ENCODE results near the gene FMO3.

The FMO3 gene

DNA sequence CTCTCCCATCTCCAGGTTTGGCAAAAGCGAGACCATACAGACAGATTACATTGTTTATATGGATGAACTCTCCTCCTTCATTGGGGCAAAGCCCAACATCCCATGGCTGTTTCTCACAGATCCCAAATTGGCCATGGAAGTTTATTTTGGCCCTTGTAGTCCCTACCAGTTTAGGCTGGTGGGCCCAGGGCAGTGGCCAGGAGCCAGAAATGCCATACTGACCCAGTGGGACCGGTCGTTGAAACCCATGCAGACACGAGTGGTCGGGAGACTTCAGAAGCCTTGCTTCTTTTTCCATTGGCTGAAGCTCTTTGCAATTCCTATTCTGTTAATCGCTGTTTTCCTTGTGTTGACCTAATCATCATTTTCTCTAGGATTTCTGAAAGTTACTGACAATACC is 26.4 kb downstream of the FMO3 start:
- H3K23ac ChIP-seq (ENCODE audit: low read length), result no peak overlapping the region
- H4K5ac ChIP-seq (ENCODE audit: low read length), result no peak overlapping the region
- no peak overlapping the region for H4K8ac ChIP-seq (ENCODE audit: low read depth, low read length)
- H2BK15ac ChIP-seq (replicated peaks; ENCODE audit: low read depth), result no peak overlapping the region
- H3K36me3 ChIP-seq (ENCODE audit: control insufficient read depth, insufficient read depth, low read length), result no peaks in the 10 kb centered on the region
- H3K4me1 ChIP-seq (ENCODE audit: control insufficient read depth, low read depth, low read length), result no peaks in the 10 kb centered on the region
- no peak overlapping the region for H3K4ac ChIP-seq (ENCODE audit: low read depth, low read length)
- H3K56ac ChIP-seq (ENCODE audit: low read length), result no peak overlapping the region
- H3K4me3 ChIP-seq (ENCODE audit: low read length), result no peak overlapping the region
- no peak overlapping the region for H3K9ac ChIP-seq (ENCODE audit: low read length)
- H3K4me2 ChIP-seq (ENCODE audit: low read length), result no peak overlapping the region
- WGBS (ENCODE audit: extremely low coverage, insufficient coverage, low lambda C conversion rate), result no CpG with 5 or more reads among the region's 6 CpGs
- no peaks in the 10 kb centered on the region for H3K79me1 ChIP-seq (ENCODE audit: low read length)
- no peak overlapping the region for H3K18ac ChIP-seq (ENCODE audit: low read length)
- no peaks in the 10 kb centered on the region for H3K27me3 ChIP-seq (ENCODE audit: insufficient read depth, low read length, poor library complexity)
- H3K27ac ChIP-seq (ENCODE audit: low read depth, low read length), result no peak overlapping the region
- no peak overlapping the region for H2AK5ac ChIP-seq (ENCODE audit: low read length)
- no peak for DNase-seq
- H2BK5ac ChIP-seq (ENCODE audit: low read length), result no peak overlapping the region
- H2BK120ac ChIP-seq (ENCODE audit: low read depth, low read length), result no peak overlapping the region
- no peaks in the 10 kb centered on the region for H3K79me2 ChIP-seq (ENCODE audit: control insufficient read depth, insufficient read depth, low read length)

DNA sequence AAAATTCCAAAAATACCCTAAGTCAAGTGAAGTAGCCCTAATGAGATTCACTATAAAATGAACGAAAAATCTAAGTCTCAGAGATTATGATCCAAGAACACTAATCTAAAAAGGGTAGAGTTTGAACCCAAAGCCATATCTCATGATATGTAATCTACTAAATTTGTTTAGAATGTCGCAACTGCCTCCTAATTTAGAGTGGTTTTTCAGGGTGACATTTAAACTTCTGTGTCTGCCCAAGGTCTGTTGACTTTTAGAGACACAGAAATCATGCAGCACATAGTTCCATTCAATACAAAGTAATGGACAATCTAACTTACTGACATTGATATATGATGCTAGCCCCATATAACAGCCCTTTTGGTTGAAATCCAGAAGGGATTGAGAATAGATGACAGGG is 28.9 kb downstream of the FMO3 start:
- no CpG with 5 or more reads among the region's 2 CpGs for WGBS (ENCODE audit: extremely low coverage, insufficient coverage, low lambda C conversion rate)
- Histone ChIP-seq H2AK5ac (ENCODE audit: low read length) (no peak overlapping the region), H3K4ac (ENCODE audit: low read depth, low read length) (no peak overlapping the region), H3K56ac (ENCODE audit: low read length) (no peak overlapping the region), H4K8ac (ENCODE audit: low read depth, low read length) (no peak overlapping the region), H3K27me3 (ENCODE audit: insufficient read depth, low read length, poor library complexity) (no peaks in the 10 kb centered on the region), H2BK120ac (ENCODE audit: low read depth, low read length) (no peak overlapping the region), H2BK5ac (ENCODE audit: low read length) (no peak overlapping the region), H4K5ac (ENCODE audit: low read length) (no peak overlapping the region), H3K4me1 (ENCODE audit: control insufficient read depth, low read depth, low read length) (no peaks in the 10 kb centered on the region), H3K27ac (ENCODE audit: low read depth, low read length) (no peak overlapping the region), H3K79me2 (ENCODE audit: control insufficient read depth, insufficient read depth, low read length) (no peaks in the 10 kb centered on the region), H3K18ac (ENCODE audit: low read length) (no peak overlapping the region), H2BK15ac (replicated peaks; ENCODE audit: low read depth) (no peak overlapping the region), H3K23ac (ENCODE audit: low read length) (no peak overlapping the region), H3K4me2 (ENCODE audit: low read length) (no peak overlapping the region), H3K4me3 (ENCODE audit: low read length) (no peak overlapping the region), H3K79me1 (ENCODE audit: low read length) (no peaks in the 10 kb centered on the region), H3K9ac (ENCODE audit: low read length) (no peak overlapping the region), H3K36me3 (ENCODE audit: control insufficient read depth, insufficient read depth, low read length) (no peaks in the 10 kb centered on the region)
- no peak for DNase-seq

GRCh38 chr1:171122299-171122698 is 31.6 kb downstream of the FMO3 start:
- no peak overlapping the region for H3K56ac ChIP-seq (ENCODE audit: low read length)
- H3K9ac ChIP-seq (ENCODE audit: low read length), result no peak overlapping the region
- H3K4me2 ChIP-seq (ENCODE audit: low read length), result no peak overlapping the region
- H3K4me1 ChIP-seq (ENCODE audit: control insufficient read depth, low read depth, low read length), result no peaks in the 10 kb centered on the region
- H4K5ac ChIP-seq (ENCODE audit: low read length), result no peak overlapping the region
- no peaks in the 10 kb centered on the region for H3K36me3 ChIP-seq (ENCODE audit: control insufficient read depth, insufficient read depth, low read length)
- no peak overlapping the region for H3K4me3 ChIP-seq (ENCODE audit: low read length)
- DNase-seq, result no peak
- H2BK15ac ChIP-seq (replicated peaks; ENCODE audit: low read depth), result no peak overlapping the region
- no peak overlapping the region for H3K23ac ChIP-seq (ENCODE audit: low read length)
- no peak overlapping the region for H2AK5ac ChIP-seq (ENCODE audit: low read length)
- no peak overlapping the region for H2BK5ac ChIP-seq (ENCODE audit: low read length)
- H3K79me1 ChIP-seq (ENCODE audit: low read length), result no peaks in the 10 kb centered on the region
- no peak overlapping the region for H3K27ac ChIP-seq (ENCODE audit: low read depth, low read length)
- no peaks in the 10 kb centered on the region for H3K27me3 ChIP-seq (ENCODE audit: insufficient read depth, low read length, poor library complexity)
- H3K79me2 ChIP-seq (ENCODE audit: control insufficient read depth, insufficient read depth, low read length), result no peaks in the 10 kb centered on the region
- no peak overlapping the region for H3K18ac ChIP-seq (ENCODE audit: low read length)
- no peak overlapping the region for H4K8ac ChIP-seq (ENCODE audit: low read depth, low read length)
- no peak overlapping the region for H2BK120ac ChIP-seq (ENCODE audit: low read depth, low read length)
- no peak overlapping the region for H3K4ac ChIP-seq (ENCODE audit: low read depth, low read length)

- H3K79me2 ChIP-seq (ENCODE audit: control insufficient read depth, insufficient read depth, low read length), result no peaks in the 10 kb centered on the region
- DNase-seq, result no peak
- no peak overlapping the region for H3K4ac ChIP-seq (ENCODE audit: low read depth, low read length)
- no peak overlapping the region for H3K4me2 ChIP-seq (ENCODE audit: low read length)
- H3K56ac ChIP-seq (ENCODE audit: low read length), result no peak overlapping the region
- H2BK15ac ChIP-seq (replicated peaks; ENCODE audit: low read depth), result no peak overlapping the region
- H3K4me1 ChIP-seq (ENCODE audit: control insufficient read depth, low read depth, low read length), result no peaks in the 10 kb centered on the region
- no peak overlapping the region for H2BK5ac ChIP-seq (ENCODE audit: low read length)
- H3K27me3 ChIP-seq (ENCODE audit: insufficient read depth, low read length, poor library complexity), result no peaks in the 10 kb centered on the region
- no peak overlapping the region for H4K5ac ChIP-seq (ENCODE audit: low read length)
- no peak overlapping the region for H3K18ac ChIP-seq (ENCODE audit: low read length)
- no peaks in the 10 kb centered on the region for H3K79me1 ChIP-seq (ENCODE audit: low read length)
- H3K9ac ChIP-seq (ENCODE audit: low read length), result no peak overlapping the region
- H4K8ac ChIP-seq (ENCODE audit: low read depth, low read length), result no peak overlapping the region
- no peak overlapping the region for H2BK120ac ChIP-seq (ENCODE audit: low read depth, low read length)
- H2AK5ac ChIP-seq (ENCODE audit: low read length), result no peak overlapping the region
- H3K4me3 ChIP-seq (ENCODE audit: low read length), result no peak overlapping the region
- no peak overlapping the region for H3K23ac ChIP-seq (ENCODE audit: low read length)
- no peaks in the 10 kb centered on the region for H3K36me3 ChIP-seq (ENCODE audit: control insufficient read depth, insufficient read depth, low read length)
- H3K27ac ChIP-seq (ENCODE audit: low read depth, low read length), result no peak overlapping the region
These were observed 32.2 kb downstream of the FMO3 start for GRCh38 chr1:171122893-171123292.

DNA sequence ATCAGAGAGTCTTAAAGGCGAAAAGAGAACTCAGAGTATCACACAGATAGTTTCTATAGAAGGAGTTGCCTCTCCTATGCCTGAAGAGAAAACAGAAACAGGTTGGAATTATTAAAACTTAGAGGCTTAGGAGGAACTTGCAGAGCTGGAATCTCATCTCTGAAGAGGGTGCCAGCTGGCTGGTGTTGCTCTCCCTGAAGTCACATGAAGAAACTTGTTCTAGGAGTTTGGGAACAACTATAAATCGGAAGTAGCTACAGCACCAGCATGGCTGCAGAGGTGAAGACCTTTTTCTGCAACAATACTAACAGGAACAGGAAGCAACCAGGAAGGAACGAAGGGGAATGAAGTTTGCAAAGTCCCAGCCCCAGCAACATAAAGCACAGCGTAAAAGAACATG is 35.8 kb downstream of the FMO3 start:
- H3K23ac ChIP-seq (ENCODE audit: low read length), result no peak overlapping the region
- H3K27me3 ChIP-seq (ENCODE audit: insufficient read depth, low read length, poor library complexity), result no peaks in the 10 kb centered on the region
- H3K18ac ChIP-seq (ENCODE audit: low read length), result no peak overlapping the region
- no peak overlapping the region for H3K9ac ChIP-seq (ENCODE audit: low read length)
- H2BK120ac ChIP-seq (ENCODE audit: low read depth, low read length), result no peak overlapping the region
- H3K4me2 ChIP-seq (ENCODE audit: low read length), result no peak overlapping the region
- no peaks in the 10 kb centered on the region for H3K36me3 ChIP-seq (ENCODE audit: control insufficient read depth, insufficient read depth, low read length)
- no peak overlapping the region for H4K5ac ChIP-seq (ENCODE audit: low read length)
- H3K4me3 ChIP-seq (ENCODE audit: low read length), result no peak overlapping the region
- DNase-seq, result no peak
- no peak overlapping the region for H3K27ac ChIP-seq (ENCODE audit: low read depth, low read length)
- no peaks in the 10 kb centered on the region for H3K4me1 ChIP-seq (ENCODE audit: control insufficient read depth, low read depth, low read length)
- H4K8ac ChIP-seq (ENCODE audit: low read depth, low read length), result no peak overlapping the region
- no peak overlapping the region for H3K56ac ChIP-seq (ENCODE audit: low read length)
- H3K79me2 ChIP-seq (ENCODE audit: control insufficient read depth, insufficient read depth, low read length), result no peaks in the 10 kb centered on the region
- no peaks in the 10 kb centered on the region for H3K79me1 ChIP-seq (ENCODE audit: low read length)
- no peak overlapping the region for H2BK15ac ChIP-seq (replicated peaks; ENCODE audit: low read depth)
- no peak overlapping the region for H3K4ac ChIP-seq (ENCODE audit: low read depth, low read length)
- H2AK5ac ChIP-seq (ENCODE audit: low read length), result no peak overlapping the region
- WGBS (ENCODE audit: extremely low coverage, insufficient coverage, low lambda C conversion rate), result no CpG with 5 or more reads among the region's 4 CpGs
- no peak overlapping the region for H2BK5ac ChIP-seq (ENCODE audit: low read length)

DNA sequence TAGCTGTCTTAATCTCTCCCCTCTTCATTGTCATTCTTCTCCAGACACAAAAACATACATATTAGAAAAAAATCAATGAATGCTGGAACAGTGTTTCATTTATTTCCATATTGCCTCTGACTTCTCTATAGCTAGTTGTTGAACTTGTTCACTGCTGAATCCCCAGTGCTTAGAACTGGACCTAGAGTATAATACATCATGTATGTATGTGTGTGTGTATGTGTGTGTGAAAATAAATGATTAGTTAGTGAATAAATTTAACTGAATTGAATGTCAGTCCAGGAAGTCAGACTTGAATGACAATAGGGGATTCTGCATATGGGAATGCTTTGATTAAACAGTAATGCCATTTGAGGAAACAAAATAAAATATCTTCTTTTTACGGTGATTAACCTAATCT is 36.4 kb downstream of the FMO3 start:
- no CpG with 5 or more reads among the region's 1 CpG for whole genome bisulfite sequencing (ENCODE audit: extremely low coverage, insufficient coverage, low lambda C conversion rate)

More for the DNA sequence above, 36.4 kb downstream of the FMO3 start:
- H3K18ac ChIP-seq (ENCODE audit: low read length), result no peak overlapping the region
- no peak overlapping the region for H3K4me2 ChIP-seq (ENCODE audit: low read length)
- no peak for DNase-seq
- H3K4me1 ChIP-seq (ENCODE audit: control insufficient read depth, low read depth, low read length), result no peaks in the 10 kb centered on the region
- no peak overlapping the region for H2BK15ac ChIP-seq (replicated peaks; ENCODE audit: low read depth)
- H2BK120ac ChIP-seq (ENCODE audit: low read depth, low read length), result no peak overlapping the region
- H2BK5ac ChIP-seq (ENCODE audit: low read length), result no peak overlapping the region
- no peak overlapping the region for H4K5ac ChIP-seq (ENCODE audit: low read length)
- H3K36me3 ChIP-seq (ENCODE audit: control insufficient read depth, insufficient read depth, low read length), result no peaks in the 10 kb centered on the region
- H3K27ac ChIP-seq (ENCODE audit: low read depth, low read length), result no peak overlapping the region
- no peak overlapping the region for H3K4ac ChIP-seq (ENCODE audit: low read depth, low read length)
- no peaks in the 10 kb centered on the region for H3K79me2 ChIP-seq (ENCODE audit: control insufficient read depth, insufficient read depth, low read length)
- H3K23ac ChIP-seq (ENCODE audit: low read length), result no peak overlapping the region
- H3K4me3 ChIP-seq (ENCODE audit: low read length), result no peak overlapping the region
- no peak overlapping the region for H3K56ac ChIP-seq (ENCODE audit: low read length)
- H2AK5ac ChIP-seq (ENCODE audit: low read length), result no peak overlapping the region
- no peaks in the 10 kb centered on the region for H3K79me1 ChIP-seq (ENCODE audit: low read length)
- H3K9ac ChIP-seq (ENCODE audit: low read length), result no peak overlapping the region
- H4K8ac ChIP-seq (ENCODE audit: low read depth, low read length), result no peak overlapping the region
- H3K27me3 ChIP-seq (ENCODE audit: insufficient read depth, low read length, poor library complexity), result no peaks in the 10 kb centered on the region
